Temporal lobe (tissue), 2 donors: Measurements from ENCODE around the gene LZTS2. TPM values are rescaled to one million over a fixed set of nuclear protein-coding genes. Genes with fewer than 3 reads are reported as not detected.

Source experiments
- small RNA-seq: library from RNA; depleted of rRNA; stranded (forward); fragments of <200 nt; gene quantifications from one replicate; pipeline ENCODE3, GENCODE V24; 2014; ENCODE audit warnings: low replicate concordance
- total RNA-seq: library from RNA; depleted of rRNA; stranded (reverse); fragments of >200 nt; gene quantifications from one replicate; pipeline ENCODE4 v1.2.3, GENCODE V29; 2014

Gene LZTS2
- total RNA-seq, 1 donor from 2014 or later, result 10.6 TPM

Small RNA genes lying within 50 kb of the gene (small RNA-seq; reads per million reads assigned to genes)
- gene MIR608, result not detected

Other genes with a start within 250 kb of the LZTS2 start
- 38.6 TPM for gene SLF2, start 86.8 kb upstream of the LZTS2 start, total RNA-seq
- gene SEMA4G, start 30.3 kb upstream of the LZTS2 start, total RNA-seq, result 14.8 TPM
- 29.3 TPM for gene MRPL43, start 12.3 kb upstream of the LZTS2 start, total RNA-seq
- gene TWNK, start 12.3 kb upstream of the LZTS2 start, total RNA-seq, result 6.9 TPM
- gene PDZD7, start 31.3 kb downstream of the LZTS2 start, total RNA-seq, result 3.2 TPM
- gene SFXN3, start 31.4 kb downstream of the LZTS2 start, total RNA-seq, result 45.2 TPM
- gene KAZALD1, start 62.2 kb downstream of the LZTS2 start, total RNA-seq, result 0.25 TPM
- not detected for gene TLX1, start 131.5 kb downstream of the LZTS2 start, total RNA-seq
- gene LBX1, start 229.7 kb downstream of the LZTS2 start, total RNA-seq, result not detected